GM21529 (cell line): ENCODE measurements around the gene PAH.

Experiments
- ATAC-seq: cut with Tn5 transposase; IDR thresholded peaks from one replicate; pipeline ENCODE4 v1.9.1; 2021; ENCODE audit not compliant: unreplicated experiment

PAH gene

DNA sequence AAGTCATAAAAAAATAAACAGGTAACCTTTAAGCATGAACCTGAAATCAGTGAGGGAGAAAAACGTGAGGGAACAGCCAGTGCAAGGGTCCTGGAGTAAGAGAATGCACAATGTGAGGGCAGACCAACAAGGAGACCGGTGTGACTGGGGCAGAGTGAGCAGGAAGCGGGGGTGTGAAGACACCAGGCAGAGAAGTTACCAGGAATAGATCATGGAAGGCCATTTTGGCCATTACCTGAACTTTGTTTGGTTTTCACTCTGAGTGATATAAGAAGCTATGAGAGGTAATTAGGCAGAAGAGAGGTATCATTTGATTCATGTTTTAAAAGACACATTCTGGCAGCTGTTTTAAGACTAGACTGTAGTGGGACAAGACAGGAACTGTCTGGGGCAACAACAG lies 15.0 kb downstream of the PAH start:
- no peak for ATAC-seq

- no peak for ATAC-seq
Measured at GRCh38 chr12:102900389-102900788, 16.7 kb downstream of the PAH start.

- no peak for ATAC-seq
Measured at GRCh38 chr12:102896067-102896466, 21.0 kb downstream of the PAH start.

DNA sequence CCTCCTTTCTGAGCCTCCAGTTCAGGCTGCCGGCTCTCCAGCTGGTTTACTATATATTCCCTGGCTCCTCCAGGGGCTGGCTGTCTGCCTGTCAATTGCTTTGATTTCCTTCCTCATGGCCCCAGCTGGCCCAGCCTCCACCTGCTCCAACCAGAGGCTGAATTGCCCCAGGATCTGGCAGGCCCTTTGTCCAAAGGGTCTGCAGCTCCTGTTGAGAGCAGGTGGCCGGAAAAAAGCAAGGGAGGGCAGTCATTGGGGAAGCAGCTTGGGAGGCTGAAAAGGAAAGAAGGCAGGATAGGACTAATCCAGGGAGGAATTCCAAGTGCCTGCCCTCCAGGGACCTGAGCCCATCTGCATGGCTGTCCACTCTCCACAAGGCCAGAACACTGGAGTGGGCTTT lies 25.3 kb downstream of the PAH start:
- no peak for ATAC-seq

DNA sequence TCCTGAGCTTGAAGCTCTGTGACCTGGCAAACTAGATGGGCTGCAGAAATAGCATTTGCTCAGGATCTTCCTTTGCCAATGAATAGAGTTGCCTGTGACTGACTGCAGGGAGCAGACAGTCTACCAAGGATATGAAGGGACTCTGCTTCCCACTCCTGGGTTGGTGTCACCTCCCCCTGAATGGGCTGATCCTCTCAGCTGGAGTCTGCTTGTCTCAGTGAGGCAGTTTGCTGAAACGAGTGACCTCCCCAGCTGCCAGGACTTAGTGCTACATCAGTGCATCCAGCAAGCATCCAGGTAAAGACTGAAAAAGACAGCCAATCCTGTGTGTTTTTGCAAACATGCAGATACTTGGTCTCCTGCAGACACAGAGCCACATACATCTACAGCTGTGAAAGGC lies 28.5 kb downstream of the PAH start:
- ATAC-seq: no peak

GRCh38 chr12:102885043-102885932 lies 31.8 kb downstream of the PAH start:
- no peak for ATAC-seq

GRCh38 chr12:102883204-102883799 lies 33.7 kb downstream of the PAH start:
- peak; percentile 55 for ATAC-seq

DNA sequence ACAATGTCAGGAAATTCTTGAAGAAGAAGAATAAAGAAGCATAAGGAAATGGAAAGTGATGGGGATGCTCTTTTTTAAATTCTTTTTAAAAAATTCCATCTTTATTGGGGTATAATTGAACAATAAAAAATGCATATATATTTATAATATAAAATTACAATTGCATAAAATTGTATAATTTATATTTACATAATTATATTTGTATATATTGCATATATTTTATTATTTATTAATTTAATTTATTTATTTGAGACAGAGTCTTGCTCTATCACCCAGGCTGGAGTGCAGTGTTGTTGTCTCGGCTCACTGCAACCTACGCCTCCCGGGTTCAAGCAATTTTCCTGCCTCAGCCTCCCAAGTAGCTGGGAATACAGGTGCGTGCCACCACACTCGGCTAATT lies 36.3 kb downstream of the PAH start:
- no peak for ATAC-seq

GRCh38 chr12:102879144-102879763 lies 37.8 kb downstream of the PAH start:
- ATAC-seq: peak; percentile 83

- ATAC-seq: no peak
Measured at GRCh38 chr12:102876883-102877282, 40.2 kb downstream of the PAH start.

GRCh38 chr12:102874819-102875218 lies 42.2 kb downstream of the PAH start:
- ATAC-seq: no peak

DNA sequence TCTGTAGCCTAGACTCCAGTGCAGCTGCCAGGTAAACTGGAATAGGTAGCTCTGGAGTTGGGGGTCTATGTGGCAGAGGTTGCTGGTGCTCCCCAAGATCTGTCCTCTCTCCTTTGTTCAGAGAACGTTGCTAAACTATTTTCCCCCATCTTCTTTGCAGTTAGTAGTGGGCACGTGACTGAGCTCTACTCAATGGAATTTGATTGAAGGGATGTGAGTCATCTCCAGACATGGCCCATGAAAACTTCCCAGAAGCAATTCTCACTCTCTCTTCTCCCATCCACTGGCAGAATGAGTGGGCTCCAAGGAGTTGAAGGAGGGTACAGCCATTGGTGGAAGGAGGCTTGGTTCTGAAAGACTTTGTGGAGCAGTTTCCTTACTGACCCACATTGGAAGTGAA lies 44.0 kb downstream of the PAH start:
- no peak for ATAC-seq

- no peak for ATAC-seq
Measured at GRCh38 chr12:102871014-102871413, 46.0 kb downstream of the PAH start.

DNA sequence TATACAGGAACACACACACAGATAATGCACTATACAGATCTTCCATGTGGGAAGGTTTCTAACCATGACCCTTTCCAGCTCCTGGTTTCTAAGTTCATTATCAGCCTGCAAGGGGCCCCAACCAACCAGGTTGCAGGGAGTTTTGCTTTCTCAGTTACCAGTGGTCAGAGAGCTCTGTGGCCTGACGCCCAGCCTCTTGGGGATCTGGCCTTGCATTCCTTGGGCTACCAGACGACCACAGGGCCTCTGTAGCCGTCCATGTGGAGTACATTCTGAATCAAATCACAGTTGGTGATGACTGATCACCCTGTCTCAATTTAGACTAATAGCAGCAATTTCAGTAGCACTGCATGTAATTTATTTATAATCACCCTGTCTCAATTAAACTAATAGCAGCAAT lies 47.5 kb downstream of the PAH start:
- ATAC-seq: no peak

DNA sequence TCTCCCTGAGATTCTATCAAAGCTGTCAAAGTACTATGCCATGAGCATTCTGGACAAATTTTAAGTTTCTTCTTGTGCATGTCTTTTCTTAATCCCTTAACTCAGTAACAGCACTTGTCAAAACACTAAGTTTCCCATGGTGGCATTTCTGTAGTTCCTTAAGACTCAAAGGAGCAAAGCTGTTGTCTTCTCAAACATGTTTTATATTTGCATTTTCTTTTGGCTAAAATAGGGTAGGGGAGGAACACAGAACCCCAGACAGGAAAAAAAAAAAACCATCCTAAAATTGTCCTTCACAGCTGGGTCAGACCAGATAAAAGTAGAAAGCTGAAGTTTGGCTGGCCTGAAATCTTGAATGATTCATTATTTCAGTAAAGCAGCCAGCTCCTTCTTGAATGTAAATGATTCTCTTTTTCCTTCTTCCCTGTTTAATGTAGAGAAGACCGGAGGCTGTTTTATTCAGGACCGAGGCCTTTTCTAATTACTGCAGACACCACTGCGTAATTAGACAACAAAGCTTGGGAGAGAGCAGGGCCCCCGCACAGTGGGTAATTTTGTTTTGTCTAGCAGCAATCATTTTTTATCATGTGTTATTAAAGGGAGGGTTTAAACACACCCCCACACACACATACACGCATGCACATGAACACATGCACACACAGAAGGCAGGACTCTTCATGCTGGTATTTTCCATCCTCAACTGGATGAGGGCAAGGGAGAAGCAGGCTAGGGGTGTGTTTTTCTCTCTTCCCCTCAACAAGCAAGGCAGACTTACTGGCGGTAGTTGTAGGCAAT lies 51.0 kb downstream of the PAH start:
- ATAC-seq: no peak

GRCh38 chr12:102862486-102862885 lies 54.6 kb downstream of the PAH start:
- no peak for ATAC-seq

GRCh38 chr12:102851246-102851645 lies 65.8 kb downstream of the PAH start:
- ATAC-seq: no peak

DNA sequence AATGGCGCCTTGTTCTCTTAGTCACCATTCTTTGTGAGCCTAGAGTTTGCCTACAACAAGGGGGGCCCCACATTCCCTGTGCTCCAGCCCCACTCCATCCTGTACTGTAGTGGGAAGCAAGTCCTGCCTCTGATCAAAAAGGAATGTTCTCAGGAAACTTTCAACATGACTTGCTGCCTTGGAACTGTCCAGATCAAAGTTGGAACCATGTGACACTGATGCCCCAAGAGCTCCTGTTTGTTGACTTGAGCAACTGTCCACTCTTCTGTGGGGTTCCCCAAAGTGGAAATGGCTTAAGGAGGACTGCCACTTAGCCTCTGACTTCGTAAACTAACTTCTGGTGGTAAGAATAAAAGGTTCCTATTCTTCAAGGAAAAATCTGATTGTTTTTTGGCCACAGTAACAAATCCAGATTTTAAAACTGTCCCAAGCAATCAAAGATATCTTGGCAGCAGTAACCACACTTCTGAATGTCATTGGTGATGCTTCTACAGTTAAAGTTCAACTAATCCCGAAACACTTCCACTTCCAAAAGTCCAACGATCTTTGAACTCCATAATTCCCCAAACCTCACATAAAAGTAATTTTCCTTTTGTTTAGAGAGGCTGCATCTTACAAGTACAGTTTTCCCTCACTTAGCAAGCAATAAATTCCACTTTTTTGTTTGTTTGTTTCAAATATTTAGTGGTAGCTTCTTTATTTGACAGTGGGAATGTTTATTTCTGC lies 67.2 kb downstream of the PAH start:
- ATAC-seq: no peak

GRCh38 chr12:102848832-102849231 lies 68.2 kb downstream of the PAH start:
- no peak for ATAC-seq

GRCh38 chr12:102847131-102847530 lies 69.9 kb downstream of the PAH start:
- no peak for ATAC-seq
